IPS-18c (cell line): ENCODE data around the gene RPL18.

ENCODE experiments used
- H3K4me3 ChIP-seq: 2 replicates; pipeline ENCODE4 v1.7.0; 2013; ENCODE audit warnings: low read depth, mild to moderate bottlenecking, low read length, moderate library complexity; ENCODE audit not compliant: insufficient read depth
- H3K9me3 ChIP-seq: one replicate; pipeline ENCODE4 v1.6.1; 2013; ENCODE audit warnings: mild to moderate bottlenecking, low read length, moderate library complexity; ENCODE audit not compliant: control insufficient read depth, insufficient read depth

RPL18 gene

DNA sequence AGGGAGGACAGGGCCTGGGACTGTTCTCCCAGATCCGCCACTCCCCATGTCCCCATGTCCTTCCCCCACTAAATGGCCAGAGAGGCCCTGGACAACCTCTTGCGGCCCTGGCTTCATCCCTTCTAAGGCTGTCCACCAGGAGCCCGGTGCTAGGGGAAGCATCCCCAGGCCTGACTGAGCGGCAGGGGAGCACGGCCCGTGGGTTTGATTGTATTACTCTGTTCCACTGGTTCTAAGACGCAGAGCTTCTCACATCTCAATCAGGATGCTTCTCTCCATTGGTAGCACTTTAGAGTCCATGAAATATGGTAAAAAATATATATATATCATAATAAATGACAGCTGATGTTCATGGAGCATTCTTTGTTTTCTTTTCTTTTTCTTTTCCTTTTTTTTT, 11.6 kb downstream of the RPL18 start:
- H3K4me3 ChIP-seq = no peak overlapping the region
- no peaks in the 10 kb centered on the region for H3K9me3 ChIP-seq

DNA sequence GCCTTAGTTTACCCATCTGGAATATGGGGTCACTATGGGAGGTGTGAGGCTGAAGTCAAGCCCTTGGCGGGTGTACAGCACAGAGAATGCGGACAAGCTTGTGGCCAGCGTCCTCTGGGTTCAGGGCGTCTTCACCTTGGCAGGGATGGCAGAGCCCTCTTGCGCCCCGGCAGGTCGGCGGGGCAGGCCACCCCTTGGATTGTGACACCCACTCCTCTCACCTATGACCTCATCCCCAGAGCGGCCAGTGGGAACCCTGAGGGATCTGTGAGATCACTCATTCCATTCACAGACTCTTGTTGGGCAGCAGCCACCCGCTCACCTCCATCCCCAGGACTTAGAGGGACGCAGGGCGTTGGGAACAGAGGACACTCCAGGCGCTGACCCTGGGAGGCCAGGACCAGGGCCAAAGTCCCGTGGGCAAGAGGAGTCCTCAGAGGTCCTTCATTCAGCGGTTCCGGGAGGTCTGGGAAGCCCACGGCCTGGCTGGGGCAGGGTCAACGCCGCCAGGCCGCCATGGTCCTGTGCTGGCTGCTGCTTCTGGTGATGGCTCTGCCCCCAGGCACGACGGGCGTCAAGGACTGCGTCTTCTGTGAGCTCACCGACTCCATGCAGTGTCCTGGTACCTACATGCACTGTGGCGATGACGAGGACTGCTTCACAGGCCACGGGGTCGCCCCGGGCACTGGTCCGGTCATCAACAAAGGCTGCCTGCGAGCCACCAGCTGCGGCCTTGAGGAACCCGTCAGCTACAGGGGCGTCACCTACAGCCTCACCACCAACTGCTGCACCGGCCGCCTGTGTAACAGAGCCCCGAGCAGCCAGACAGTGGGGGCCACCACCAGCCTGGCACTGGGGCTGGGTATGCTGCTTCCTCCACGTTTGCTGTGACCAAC, 12.3 kb downstream of the RPL18 start, which contains the start of gene SPACA4:
SPACA4 (plus strand) TSS at position 280 of the 896 bp plus-strand sequence; CDS start at position 517, 237 bp downstream.
- no peak within 1 kb of the TSS for H3K4me3 ChIP-seq
- no peaks in the 10 kb centered on the region for H3K9me3 ChIP-seq

GRCh38 chr19:48603850-48604249, 15.1 kb downstream of the RPL18 start:
- no peaks in the 10 kb centered on the region for H3K9me3 ChIP-seq
- no peak overlapping the region for H3K4me3 ChIP-seq

- H3K4me3 ChIP-seq = no peak overlapping the region
- no peaks in the 10 kb centered on the region for H3K9me3 ChIP-seq
Measured at GRCh38 chr19:48603449-48603848, 15.5 kb downstream of the RPL18 start.

DNA sequence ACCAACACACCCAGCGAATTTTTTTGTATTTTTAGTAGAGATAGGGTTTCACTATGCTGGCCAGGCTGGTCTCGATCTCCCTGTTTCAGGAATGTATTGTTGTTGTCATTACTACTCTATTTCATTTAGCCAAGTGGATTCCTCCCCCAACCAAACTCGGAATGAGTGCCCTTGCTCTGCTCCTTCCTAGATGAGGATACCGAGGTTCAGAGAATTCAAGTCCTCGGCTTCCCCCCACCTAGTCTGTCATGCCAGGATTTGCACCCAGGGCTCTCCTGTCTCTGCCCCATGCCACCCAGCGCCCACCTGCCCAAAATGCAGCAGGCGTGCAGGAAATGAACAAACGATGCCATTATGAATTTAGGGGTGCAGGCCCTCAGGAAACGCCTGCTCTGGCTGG, 16.0 kb downstream of the RPL18 start:
- H3K9me3 ChIP-seq = no peaks in the 10 kb centered on the region

GRCh38 chr19:48600679-48601417, 18.1 kb downstream of the RPL18 start:
- Histone ChIP-seq H3K9me3 (no peaks in the 10 kb centered on the region), H3K4me3 (no peak overlapping the region)

More for the DNA sequence above, 16.0 kb downstream of the RPL18 start:
- no peak overlapping the region for H3K4me3 ChIP-seq

DNA sequence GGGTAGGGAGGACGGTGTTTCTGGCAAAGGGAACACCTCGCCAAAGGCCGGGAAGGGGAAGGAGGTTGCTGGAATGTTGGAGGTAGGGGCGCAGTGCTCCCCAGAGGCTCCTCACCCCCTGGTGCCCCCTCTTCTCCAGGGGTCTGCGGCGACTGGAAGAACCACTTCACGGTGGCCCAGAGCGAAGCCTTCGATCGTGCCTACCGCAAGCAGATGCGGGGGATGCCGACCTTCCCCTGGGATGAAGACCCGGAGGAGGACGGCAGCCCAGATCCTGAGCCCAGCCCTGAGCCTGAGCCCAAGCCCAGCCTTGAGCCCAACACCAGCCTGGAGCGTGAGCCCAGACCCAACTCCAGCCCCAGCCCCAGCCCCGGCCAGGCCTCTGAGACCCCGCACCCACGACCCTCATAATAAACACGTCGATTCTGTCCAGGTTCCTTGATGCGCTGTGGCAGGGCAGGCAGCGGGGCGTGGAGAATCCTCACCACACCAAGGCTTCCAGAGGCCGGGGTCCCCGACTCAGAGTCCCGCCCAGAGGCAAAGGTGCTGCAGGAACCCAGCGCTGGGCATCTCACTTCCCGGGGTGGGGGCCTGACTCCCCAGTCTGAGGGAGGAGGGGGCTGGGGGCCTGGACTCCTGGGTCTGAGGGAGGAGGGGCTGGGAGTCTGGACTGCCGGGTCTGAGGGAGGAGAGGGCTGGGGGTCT, 19.8 kb downstream of the RPL18 start:
- Histone ChIP-seq H3K4me3 (no peak overlapping the region), H3K9me3 (no peaks in the 10 kb centered on the region)

- Histone ChIP-seq H3K4me3 (no peak overlapping the region), H3K9me3 (no peaks in the 10 kb centered on the region)
Measured at GRCh38 chr19:48596679-48597465, 22.1 kb downstream of the RPL18 start.

- Histone ChIP-seq H3K4me3 (no peak overlapping the region), H3K9me3 (no peaks in the 10 kb centered on the region)
Measured at GRCh38 chr19:48596237-48596636, 22.7 kb downstream of the RPL18 start.

DNA sequence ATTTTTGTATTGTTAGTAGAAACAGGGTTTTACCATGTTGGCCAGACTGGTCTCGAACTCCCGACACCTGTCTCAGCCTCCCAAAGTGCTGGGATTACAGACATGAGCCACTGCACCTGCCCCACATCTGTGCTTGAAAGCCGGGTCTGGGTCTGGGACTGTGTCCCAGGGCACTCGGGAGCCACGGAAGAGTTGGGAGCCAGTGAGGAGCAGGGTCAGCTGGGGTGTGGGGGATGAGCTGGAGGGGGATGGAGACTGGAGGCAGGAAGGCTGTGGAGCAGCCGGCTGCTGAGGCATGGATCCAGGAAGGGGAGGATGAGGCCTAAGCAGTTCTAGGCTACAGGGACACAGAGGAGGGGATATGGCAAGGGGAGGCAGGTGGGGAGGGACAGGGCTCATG, 23.1 kb downstream of the RPL18 start:
- Histone ChIP-seq H3K9me3 (no peaks in the 10 kb centered on the region), H3K4me3 (no peak overlapping the region)

DNA sequence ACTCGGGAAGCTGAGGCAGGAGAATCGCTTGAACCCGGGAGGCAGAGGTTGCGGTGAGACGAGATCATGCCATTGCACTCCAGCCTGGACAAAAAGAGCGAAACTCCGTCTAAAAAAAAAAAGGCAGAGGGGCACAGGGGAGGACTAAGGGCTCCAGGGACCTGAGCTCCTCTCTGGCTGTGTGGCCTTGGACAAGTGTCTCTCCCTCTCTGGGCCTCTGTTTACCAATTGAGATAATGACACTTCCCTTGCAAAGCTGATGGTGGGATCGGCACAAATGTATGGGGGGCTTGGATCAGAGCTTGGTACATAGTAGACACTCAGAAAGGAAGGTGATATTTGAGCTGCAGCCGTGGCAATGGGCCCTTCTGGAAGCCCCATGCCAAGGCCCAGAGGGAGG, 23.8 kb downstream of the RPL18 start:
- H3K4me3 ChIP-seq = no peak overlapping the region
- no peaks in the 10 kb centered on the region for H3K9me3 ChIP-seq

DNA sequence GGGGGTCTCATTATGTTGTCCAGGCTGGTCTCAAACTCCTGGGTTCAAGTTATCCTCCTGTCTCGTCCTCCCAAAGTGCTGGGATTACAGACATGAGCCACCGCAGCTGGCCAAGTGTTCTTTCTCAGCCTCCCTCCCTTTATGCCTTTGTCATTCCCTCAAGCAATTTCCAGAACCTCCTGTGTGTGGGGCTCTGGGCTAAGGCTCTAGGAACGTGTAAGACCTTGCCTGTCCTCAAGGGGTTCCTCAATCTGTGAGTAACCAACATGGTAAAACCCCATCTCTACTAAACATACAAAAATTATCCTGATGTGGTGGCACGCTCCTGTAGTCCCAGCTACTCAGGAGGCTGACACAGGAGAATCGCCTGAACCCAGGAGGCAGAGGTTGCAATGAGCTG, 28.0 kb downstream of the RPL18 start:
- H3K9me3 ChIP-seq = no peaks in the 10 kb centered on the region

DNA sequence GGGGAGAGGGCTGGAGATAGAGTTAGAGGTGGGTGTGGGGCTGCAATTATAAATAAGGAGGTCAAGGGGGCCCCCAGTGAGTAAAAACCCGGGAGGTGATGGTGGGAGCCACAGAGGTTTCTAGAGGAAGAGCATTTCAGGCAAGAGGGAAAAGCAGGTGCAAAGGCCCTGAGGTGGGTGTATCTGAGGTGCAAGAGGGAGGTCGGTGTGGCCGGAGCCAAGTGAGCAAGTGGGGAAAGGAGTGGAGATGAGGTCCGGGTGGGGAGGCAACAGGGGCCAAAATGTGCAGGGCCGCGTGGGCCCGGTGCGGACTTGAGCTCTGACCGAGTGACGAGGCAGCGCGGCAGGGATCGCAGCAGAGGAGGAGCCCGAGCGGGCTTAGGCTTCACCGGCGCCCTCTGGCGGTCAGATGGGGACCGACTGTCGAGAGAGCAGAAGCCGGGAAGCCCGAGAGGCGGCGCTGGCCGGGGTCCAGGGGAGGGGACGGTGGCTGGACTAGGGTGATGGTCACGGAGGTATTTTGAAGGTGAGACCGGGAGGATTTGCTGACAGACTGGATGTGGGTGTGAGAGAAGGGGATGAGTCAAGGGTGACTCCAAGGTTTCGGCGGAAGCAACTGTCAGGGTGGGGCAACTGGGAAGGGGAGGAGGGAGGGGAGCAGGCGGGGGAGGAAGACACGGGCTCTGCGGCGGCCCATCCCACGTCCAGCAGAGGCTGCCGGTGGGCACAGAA, 30.1 kb downstream of the RPL18 start:
- peak overlapping the region; percentile 35; the same call in 1 of the 2 replicates for H3K4me3 ChIP-seq
- H3K9me3 ChIP-seq = no peaks in the 10 kb centered on the region

More for the DNA sequence above, 28.0 kb downstream of the RPL18 start:
- no peak overlapping the region for H3K4me3 ChIP-seq

- H3K4me3 ChIP-seq = no peak overlapping the region
- no peaks in the 10 kb centered on the region for H3K9me3 ChIP-seq
Measured at GRCh38 chr19:48587387-48587786, 31.6 kb downstream of the RPL18 start.

DNA sequence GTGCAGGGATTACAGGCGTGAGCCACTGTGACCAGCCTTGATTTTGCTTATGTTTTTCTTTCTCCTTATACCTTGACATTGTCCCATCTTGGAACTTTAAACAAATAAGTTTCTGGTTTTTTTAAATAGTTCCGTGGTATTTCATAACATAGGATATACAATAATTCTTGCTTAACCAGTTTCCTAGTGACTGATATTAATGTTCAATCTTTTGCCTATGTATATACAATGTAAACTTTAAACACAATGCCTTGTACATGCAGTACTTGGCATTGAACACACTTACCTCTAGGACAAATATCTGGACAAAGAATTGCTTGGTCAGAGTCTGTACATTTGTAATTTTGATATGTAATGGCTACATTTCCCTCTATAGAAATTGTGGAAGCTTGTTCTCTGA, 36.8 kb downstream of the RPL18 start:
- no peak overlapping the region for H3K4me3 ChIP-seq

GRCh38 chr19:48578891-48579290, 40.1 kb downstream of the RPL18 start:
- Histone ChIP-seq H3K4me3 (no peak overlapping the region), H3K9me3 (no peaks in the 10 kb centered on the region)

More for the DNA sequence above, 36.8 kb downstream of the RPL18 start:
- H3K9me3 ChIP-seq = no peaks in the 10 kb centered on the region
